AG08395 (cell line): ENCODE measurements around the gene RBP5.

Experiments
- DNase-seq: peaks from one replicate; pipeline ENCODE4 v3.0.0; 2012; ENCODE audit warnings: mixed read lengths, low spot score

The RBP5 gene

GRCh38 chr12:7073946-7074345, 54.7 kb downstream of the RBP5 start:
- no peak for DNase-seq
